HG03354 (cell line): Measurements from ENCODE around the gene FCAR.
"Not testable (repeated sequence)": the region's sequence is repeated elsewhere in the genome, so short reads cannot be mapped to it uniquely, and the experiment has no call there.

ENCODE experiments used
- ATAC-seq: cut with Tn5 transposase; IDR thresholded peaks from one replicate; pipeline ENCODE4 v1.9.1; 2021; ENCODE audit warnings: mild to moderate bottlenecking; ENCODE audit not compliant: unreplicated experiment, poor library complexity, severe bottlenecking

FCAR gene

GRCh38 chr19:54889566-54889965 lies 15.5 kb downstream of the FCAR start:
- no peak for ATAC-seq

- ATAC-seq, result no peak
Observed at GRCh38 chr19:54893406-54893805, 19.4 kb downstream of the FCAR start.

GRCh38 chr19:54894106-54894505 lies 20.1 kb downstream of the FCAR start:
- not testable (repeated sequence) for ATAC-seq

GRCh38 chr19:54896036-54896435 lies 22.0 kb downstream of the FCAR start:
- no peak for ATAC-seq

GRCh38 chr19:54898685-54899084 lies 24.6 kb downstream of the FCAR start:
- not testable (repeated sequence) for ATAC-seq

GRCh38 chr19:54899646-54900045 lies 25.6 kb downstream of the FCAR start:
- not testable (repeated sequence) for ATAC-seq

GRCh38 chr19:54901153-54901552 lies 27.1 kb downstream of the FCAR start:
- ATAC-seq, result not testable (repeated sequence)

- no peak for ATAC-seq
Observed at GRCh38 chr19:54902061-54902460, 28.0 kb downstream of the FCAR start.

GRCh38 chr19:54903303-54903702 lies 29.3 kb downstream of the FCAR start:
- no peak for ATAC-seq

- not testable (repeated sequence) for ATAC-seq
Observed at GRCh38 chr19:54904261-54904660, 30.2 kb downstream of the FCAR start.

GRCh38 chr19:54905421-54905802 lies 31.4 kb downstream of the FCAR start:
- ATAC-seq, result no peak

- no peak for ATAC-seq
Observed at GRCh38 chr19:54905803-54906511, 31.9 kb downstream of the FCAR start, which contains the start of gene NCR1. TSS of gene NCR1 (plus strand) at chr19:54906148. CDS start at chr19:54906188, 40 bp downstream.

GRCh38 chr19:54906819-54907218 lies 32.8 kb downstream of the FCAR start:
- no peak for ATAC-seq

GRCh38 chr19:54907899-54908298 lies 33.9 kb downstream of the FCAR start:
- not testable (repeated sequence) for ATAC-seq

- ATAC-seq, result no peak
Observed at GRCh38 chr19:54916822-54917221, 42.8 kb downstream of the FCAR start.

GRCh38 chr19:54918499-54918898 lies 44.5 kb downstream of the FCAR start:
- ATAC-seq, result no peak

- not testable (repeated sequence) for ATAC-seq
Observed at GRCh38 chr19:54919646-54920563, 45.9 kb downstream of the FCAR start.

- no peak for ATAC-seq
Observed at GRCh38 chr19:54921082-54921481, 47.0 kb downstream of the FCAR start.

- ATAC-seq, result no peak
Observed at GRCh38 chr19:54923276-54923675, 49.2 kb downstream of the FCAR start.

- ATAC-seq, result no peak
Observed at GRCh38 chr19:54928299-54928698, 54.3 kb downstream of the FCAR start.

- ATAC-seq, result peak; percentile 61
Observed at GRCh38 chr19:54937926-54938325, 63.9 kb downstream of the FCAR start.
